Cardiac fibroblast (primary cell): ENCODE measurements around the gene ROPN1B.
"Not testable (repeated sequence)": the region's sequence is repeated elsewhere in the genome, so short reads cannot be mapped to it uniquely, and the experiment has no call there.

Experiments
- DNase-seq, 2 donors: peaks; one replicate each; pipeline versions ENCODE4 v3.0.0 to v3.0.0-alpha.2; 2010; ENCODE audit warnings: low read depth in 2 of 2
- H3K4me3 ChIP-seq, 2 donors: replicated peaks in 1 of 2; 1 replicate in 1 of 2; 2 replicates in 1 of 2; pipeline ENCODE4 v1.5.1; 2011; ENCODE audit warnings: low read depth in 2 of 2, low read length in 2 of 2, mild to moderate bottlenecking in 2 of 2, moderate library complexity in 1 of 2
- TF ChIP-seq, protein P1 (sequence below): IDR thresholded peaks from one replicate; pipeline ENCODE4 v1.5.1; 2011; ENCODE audit warnings: low read depth, mild to moderate bottlenecking, low read length, inconsistent platforms

ROPN1B gene

DNA sequence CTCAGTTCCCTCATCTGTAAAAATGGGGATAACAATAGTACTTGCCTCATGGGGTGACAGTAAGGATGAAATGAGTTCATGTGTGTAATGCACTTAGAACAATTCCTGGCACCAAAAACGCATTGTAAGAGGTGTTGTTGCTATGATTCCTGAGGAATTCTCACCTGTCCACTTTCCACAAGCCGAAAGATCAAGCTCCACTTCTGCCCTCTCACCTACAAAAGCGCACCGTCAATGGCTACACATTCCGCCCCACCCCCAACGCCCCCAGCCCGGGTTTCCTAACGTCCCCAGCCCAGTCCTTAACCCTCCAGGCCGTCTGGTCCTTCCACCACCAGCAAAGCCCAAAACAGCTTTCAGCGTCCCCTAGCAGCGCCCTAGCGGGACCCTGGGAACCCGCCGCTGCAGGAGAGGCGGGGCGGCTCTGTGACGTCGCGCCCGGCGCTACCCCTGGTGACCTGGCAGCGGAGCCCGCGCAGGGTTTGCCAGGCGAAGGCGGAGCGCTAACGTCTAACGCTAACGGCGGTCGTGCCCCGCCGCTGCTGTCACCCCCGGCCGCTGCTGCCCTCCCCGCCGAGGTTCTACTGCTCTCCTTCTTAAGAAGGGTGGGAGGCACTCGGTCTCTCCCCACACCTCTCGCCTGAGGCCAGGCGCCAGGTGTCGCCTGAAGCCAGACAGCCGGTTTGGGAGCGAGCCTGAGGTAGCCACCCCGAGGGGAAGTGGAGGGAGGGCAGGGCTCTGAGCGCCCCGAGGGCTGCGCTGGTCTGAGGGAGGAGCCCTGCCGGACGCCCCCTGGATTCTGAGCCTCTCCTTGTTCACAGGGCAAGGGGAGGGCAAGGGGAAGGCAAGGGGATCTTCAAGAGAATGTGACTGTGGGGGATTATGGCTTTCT lies at the start of gene ROPN1B:
Gene ROPN1B (plus strand): TSS at position 478 of the 892 bp plus-strand sequence. CDS start 2,877 bp downstream, outside the sequence.
- not testable (repeated sequence) for H3K4me3 ChIP-seq, DNase-seq

DNA sequence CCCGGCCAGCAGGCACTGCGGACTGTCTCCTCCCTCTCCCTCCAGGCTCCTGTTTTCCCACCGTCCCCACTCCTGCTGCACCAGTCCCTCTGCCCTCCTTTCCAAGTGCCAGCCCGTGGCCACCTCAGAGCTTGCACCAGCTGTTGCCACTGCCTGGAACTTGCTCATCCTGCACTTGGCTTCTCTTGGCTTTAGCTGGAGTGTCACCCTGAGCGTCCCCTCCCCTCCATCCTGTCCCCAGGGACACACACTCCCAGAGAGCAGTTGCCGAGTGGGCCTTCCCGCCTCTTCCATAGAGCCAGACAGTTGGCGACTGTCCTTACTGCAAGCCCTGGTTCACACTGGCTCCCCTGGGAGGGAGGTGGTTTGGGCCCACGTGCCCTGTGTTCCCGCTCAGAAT lies 48.8 kb upstream of the ROPN1B start:
- H3K4me3 ChIP-seq, DNase-seq: not testable (repeated sequence)

DNA sequence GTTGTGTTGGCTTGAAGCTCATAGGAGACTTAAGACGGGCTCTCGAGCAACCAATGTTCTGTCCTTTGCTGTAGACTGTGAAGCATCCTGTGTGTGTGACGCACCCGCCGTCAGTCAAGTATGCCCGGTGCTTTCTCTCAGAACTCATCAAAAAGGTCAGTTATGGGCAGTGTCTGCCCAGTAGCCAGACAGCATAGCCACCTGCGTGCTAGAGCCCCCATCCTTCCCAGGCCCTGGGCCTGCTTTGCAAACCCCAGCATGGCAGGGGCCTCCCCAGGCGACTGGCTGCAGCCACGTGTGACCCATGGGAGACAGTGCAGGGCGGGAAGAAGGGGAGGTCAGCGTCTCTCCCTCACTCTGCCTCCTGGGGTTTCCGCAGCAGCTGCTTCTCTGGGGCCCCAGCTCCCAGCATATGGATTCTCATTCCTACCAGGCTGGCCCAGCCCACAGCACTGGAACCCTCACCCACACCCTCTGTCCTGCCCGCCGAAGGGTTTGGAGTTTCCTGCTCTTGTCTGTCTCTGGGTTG lies 48.2 kb upstream of the ROPN1B start:
- not testable (repeated sequence) for DNase-seq, H3K4me3 ChIP-seq

DNA sequence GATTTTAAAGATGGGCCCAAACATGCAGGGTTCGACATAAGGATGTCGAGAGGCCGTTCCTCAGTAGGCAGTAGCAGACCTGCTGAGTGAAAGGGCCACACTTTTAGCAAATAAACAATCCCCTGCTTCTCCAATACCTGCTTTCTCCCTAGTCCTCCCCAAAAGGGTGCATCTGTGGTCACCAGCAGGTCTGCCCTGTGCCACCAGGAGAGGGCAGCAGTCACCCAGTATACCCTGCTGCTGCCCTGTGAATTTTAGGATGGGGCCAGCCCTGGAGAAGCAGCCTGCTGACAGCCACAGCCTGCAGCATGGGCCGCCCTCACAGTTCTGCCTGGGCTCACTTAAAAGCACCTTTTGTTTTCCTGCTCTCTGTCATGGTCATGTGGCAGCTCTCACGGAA lies 47.3 kb upstream of the ROPN1B start:
- peak; percentile 55 to 72 for DNase-seq
- not testable (repeated sequence) for H3K4me3 ChIP-seq
- TF ChIP-seq, protein P1, sequence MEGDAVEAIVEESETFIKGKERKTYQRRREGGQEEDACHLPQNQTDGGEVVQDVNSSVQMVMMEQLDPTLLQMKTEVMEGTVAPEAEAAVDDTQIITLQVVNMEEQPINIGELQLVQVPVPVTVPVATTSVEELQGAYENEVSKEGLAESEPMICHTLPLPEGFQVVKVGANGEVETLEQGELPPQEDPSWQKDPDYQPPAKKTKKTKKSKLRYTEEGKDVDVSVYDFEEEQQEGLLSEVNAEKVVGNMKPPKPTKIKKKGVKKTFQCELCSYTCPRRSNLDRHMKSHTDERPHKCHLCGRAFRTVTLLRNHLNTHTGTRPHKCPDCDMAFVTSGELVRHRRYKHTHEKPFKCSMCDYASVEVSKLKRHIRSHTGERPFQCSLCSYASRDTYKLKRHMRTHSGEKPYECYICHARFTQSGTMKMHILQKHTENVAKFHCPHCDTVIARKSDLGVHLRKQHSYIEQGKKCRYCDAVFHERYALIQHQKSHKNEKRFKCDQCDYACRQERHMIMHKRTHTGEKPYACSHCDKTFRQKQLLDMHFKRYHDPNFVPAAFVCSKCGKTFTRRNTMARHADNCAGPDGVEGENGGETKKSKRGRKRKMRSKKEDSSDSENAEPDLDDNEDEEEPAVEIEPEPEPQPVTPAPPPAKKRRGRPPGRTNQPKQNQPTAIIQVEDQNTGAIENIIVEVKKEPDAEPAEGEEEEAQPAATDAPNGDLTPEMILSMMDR: peak; percentile 46

DNA sequence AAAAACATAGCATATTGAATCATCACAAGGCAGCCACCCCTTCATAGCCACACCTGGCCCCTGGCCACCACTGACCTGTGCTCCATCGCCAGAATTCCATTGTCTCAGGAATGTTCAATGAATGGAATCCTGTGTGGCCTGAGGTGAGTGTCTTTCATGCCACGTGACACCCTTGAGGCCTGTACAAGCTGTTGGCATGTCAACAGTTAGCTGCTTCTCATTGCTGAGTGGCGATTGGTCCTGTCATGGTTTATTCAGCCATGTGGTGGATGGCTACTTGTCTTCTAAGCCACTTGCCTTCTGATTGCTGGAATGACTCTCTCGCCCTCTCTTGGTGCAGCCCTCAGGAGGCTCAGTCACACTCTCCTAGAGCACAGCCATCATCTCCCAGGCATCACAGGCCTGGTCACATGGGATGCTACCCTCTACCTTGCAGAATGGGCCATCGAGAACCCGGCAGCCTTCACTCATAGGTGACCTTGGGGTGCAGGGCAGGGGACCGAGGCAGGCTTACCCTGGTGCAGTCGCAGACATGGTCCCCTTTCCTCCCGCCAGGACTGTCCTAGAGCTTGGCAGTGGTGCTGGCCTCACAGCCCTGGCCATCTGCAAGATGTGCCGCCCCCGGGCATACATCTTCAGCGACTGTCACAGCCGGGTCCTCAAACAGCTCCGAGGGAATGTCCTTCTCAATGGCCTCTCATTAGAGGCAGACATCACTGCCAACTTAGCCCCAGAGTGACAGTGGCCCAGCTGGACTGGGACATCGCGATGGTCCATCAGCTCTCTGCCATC lies 45.5 kb upstream of the ROPN1B start:
- DNase-seq: peak in 1 of 2 donors; percentile 41
- not testable (repeated sequence) for H3K4me3 ChIP-seq

DNA sequence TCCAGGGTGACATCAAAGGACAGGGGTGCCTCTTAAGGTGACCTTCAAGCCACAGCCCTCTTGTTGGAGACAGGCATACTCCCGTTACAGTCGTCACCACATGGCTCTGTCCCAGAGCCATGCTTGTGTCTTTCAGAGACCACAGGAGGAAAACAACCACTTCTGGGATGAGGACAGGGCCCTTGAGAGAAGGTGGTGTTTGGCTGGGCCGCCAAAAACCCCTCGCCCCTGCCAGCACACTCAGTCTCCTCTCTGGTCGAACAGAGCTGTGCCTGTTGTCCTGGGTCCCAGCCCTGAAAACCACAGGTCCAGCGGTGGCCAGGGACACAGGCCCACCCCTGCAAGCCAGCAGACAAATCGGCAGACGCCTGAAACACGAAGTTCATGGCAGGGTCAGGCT lies 44.7 kb upstream of the ROPN1B start:
- not testable (repeated sequence) for DNase-seq, H3K4me3 ChIP-seq

DNA sequence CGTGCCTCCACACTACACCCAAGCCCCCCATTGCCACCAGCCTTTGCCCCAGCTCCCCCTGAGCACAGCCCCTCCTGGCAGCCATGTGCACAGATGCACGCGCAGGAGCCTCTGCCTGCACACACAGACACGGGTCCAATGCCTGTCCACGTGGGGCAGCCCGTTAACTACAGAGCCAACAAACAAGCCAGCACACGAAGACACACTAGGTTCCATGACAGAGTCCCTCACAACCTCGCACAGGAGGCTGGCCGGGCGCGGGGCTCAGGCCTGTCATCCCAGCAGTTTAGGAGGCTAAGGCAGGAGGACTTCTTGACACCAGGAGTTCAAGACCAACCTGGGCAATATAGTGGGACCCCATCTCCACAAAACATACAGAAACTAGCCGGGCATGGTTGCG lies 43.3 kb upstream of the ROPN1B start:
- H3K4me3 ChIP-seq, DNase-seq: not testable (repeated sequence)

DNA sequence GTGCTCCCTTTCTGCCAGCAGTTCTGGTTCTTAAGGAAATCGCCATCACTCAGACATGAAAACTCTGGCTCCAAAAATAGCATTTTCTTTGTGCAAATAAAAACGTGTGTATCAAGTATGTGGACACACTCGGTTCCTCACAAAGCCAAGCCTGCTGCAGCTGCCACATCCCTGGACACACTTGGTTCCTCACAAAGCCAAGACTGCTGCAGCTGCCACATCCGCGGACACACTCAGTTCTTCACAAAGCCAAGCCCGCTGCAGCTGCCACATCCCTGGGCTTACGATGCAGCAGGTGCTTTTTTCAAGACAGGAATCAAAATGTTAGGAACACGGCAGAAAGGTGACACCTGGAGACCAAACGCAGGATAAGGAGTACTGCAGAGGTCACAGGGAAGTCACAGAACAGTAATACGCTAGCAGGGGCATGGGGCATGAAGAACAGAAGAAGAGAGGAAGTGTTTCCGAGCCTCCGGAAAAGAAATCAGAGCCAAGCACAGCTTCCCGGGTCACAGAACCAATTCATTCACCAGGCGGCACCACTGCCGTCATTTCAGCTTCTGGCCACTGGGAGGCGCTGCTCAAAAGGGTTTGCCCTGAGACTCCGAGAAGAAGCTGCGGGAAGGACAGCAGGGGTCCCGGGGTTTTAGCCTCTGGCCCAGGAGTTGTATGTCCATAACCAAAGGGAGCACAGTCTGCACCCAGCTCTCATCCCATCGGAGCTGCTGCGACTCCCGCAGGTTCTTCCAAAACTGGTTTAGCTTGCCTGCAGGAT lies 40.0 kb upstream of the ROPN1B start:
- DNase-seq: peak; percentile 40 to 54
- TF ChIP-seq, protein P1: peak; percentile 59

DNA sequence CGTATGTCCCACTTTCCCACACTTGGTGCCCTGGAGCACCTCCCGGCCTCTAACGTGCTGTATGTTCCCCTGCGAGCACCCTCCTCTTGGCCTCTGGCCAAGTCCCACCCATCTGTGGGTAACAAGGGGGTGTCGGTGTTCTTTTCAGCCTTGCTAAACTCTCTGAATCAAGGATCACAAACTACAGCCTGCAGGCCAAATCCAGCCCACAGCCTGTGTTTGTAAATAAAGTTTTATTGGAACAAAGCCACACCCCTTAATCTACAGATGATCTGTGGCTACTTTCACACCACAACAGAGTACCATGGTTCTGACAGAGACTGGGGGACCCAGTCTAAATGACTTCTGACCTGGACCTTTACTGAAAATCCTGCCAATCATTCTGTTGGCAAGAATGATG lies 39.2 kb upstream of the ROPN1B start:
- DNase-seq, H3K4me3 ChIP-seq: not testable (repeated sequence)

More for the DNA sequence above, 40.0 kb upstream of the ROPN1B start:
- H3K4me3 ChIP-seq: not testable (repeated sequence)

DNA sequence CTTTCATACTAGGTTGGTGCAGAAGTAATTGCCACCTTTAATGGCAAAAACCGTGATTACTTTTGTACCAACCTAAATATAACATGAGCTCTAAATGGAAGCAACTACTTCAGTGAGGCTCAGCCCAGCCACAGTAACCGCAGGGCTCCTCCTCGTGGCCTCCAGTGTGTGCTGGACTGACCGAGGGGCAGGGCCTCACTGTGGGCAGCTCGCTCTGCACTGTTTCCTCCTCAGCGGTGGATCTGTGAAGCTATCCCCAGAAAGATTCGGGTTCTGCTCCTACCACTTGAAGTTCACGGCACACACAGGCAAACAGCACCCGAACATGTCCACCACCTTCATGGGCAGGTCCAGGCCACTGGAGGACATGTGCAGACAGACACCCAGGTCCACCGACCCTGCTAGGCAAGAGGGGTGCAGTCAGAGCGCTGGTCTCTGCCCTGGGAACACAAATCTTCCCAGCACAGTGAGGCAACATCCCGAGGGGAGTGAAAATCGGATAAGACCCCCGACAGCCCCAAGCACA lies 37.6 kb upstream of the ROPN1B start:
- DNase-seq, H3K4me3 ChIP-seq: not testable (repeated sequence)

DNA sequence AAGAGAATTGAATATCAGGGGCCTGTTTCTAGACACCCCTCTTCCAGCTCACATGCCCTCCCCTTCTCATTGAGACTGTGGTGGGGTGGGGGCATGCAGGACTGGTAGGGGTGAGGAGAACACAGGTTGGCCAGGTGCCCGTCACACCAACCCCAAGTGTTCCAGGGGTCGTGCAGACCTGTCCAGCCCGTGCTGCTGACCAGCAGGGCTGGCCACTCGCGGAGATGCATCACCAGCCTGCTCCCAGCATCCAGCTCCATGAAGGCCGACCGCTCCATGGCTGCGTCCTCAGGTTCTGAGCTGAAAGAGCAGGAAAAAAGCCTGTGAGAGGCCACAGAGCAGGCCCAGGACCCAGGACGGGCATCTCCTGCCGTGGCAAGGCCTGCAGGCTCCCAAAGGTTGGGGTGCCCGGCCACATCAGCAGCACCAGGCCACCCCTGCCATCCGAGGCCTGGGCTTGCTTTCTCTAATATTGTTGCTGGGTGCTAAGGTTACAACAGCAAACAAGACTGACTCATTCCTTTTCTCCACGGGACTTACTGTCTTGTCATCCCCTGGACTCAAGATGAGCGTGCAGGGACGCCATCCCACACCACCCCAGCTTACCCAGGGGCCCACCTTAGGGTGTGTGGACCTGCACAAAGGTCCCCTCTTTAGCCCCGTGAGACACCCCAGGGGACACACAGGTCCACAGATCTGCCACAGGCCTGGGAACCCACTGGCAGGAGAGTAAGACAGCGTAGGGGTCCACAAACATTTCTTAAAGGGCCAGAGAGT lies 35.4 kb upstream of the ROPN1B start:
- not testable (repeated sequence) for H3K4me3 ChIP-seq
- peak; percentile 11 to 32 for DNase-seq

DNA sequence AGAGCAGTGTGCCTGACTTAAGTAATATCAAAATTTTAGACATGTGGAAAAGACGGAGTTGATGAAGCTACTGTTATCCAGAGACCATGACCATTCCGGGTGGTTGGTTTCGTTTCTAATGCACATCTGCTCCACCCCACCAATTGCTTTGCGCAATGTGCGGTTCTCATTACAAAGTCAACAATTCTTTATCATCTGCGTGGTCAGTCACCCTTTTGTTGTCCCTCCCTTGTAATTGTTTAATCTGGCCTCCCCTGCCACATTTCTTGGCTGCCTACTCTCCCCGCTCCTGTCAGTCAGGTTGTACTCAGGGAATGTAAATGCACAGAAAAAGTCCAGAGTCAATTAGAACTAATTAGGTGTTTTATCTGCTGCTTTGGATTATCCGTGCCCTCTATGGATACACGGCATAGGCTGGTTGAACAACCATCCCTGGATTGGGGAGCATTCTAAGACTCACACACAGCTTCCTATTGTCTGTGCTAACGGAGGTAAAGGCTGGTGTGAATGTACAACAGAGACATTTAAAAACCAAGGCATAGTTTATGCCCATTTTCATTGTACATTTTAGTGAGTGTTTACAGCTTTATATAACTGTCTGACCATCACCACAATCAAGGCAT lies 33.6 kb upstream of the ROPN1B start:
- H3K4me3 ChIP-seq: not testable (repeated sequence)
- DNase-seq: peak; percentile 63 to 64
